ENCODE measurements around the gene PPP1R14D.
A peak's percentile ranks its signal among the peaks of the same experiment; 100 is the strongest.
"Not testable (repeated sequence)": the region's sequence is repeated elsewhere in the genome, so short reads cannot be mapped to it uniquely, and the experiment has no call there.

PPP1R14D gene, protein sequence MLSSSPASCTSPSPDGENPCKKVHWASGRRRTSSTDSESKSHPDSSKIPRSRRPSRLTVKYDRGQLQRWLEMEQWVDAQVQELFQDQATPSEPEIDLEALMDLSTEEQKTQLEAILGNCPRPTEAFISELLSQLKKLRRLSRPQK

DNA sequence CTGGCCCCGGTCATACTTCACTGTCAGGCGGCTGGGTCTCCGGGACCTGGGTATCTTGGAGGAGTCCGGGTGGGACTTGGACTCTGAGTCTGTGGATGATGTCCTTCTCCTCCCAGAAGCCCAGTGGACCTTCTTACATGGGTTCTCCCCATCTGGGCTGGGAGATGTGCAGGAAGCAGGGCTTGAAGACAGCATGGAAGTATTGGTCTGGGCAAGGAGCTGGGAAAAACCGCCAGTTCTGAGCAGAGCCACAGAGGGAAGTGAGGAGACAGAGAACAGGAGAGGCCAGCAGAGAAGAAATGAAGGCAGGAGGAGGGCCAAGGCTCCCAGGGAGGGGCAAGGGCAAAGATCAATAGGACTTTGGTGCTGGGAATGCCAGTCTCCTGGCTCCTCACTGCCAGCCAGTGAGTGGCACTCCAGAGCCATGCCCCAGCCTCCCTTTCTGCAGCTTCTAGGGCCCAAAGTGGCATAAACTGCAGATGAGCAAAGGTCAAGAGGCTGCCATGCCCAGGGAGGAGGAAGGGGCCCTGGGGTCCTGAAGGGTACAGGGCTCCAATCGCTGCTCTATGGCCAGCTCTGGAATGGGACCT, at the start of gene PPP1R14D:
Gene PPP1R14D (minus strand): TSS at position 262 of the 590 bp plus-strand sequence. CDS start 67 bp downstream, at position 195.
- no peak for DNase-seq (ENCODE audit: insufficient read length, low spot score)
- TF ChIP-seq POLR2A (IDR thresholded peaks at IDR 0.05; ENCODE audit: low read depth, low read length) = no peak
- FAIRE-seq = no peak

- DNase-seq (ENCODE audit: insufficient read length, low spot score) (no peak), FAIRE-seq (no peak)
- TF ChIP-seq POLR2A (IDR thresholded peaks at IDR 0.05; ENCODE audit: low read depth, low read length) = no peak
These were observed 49.2 kb upstream of the PPP1R14D start for GRCh38 chr15:40877694-40878093.

DNA sequence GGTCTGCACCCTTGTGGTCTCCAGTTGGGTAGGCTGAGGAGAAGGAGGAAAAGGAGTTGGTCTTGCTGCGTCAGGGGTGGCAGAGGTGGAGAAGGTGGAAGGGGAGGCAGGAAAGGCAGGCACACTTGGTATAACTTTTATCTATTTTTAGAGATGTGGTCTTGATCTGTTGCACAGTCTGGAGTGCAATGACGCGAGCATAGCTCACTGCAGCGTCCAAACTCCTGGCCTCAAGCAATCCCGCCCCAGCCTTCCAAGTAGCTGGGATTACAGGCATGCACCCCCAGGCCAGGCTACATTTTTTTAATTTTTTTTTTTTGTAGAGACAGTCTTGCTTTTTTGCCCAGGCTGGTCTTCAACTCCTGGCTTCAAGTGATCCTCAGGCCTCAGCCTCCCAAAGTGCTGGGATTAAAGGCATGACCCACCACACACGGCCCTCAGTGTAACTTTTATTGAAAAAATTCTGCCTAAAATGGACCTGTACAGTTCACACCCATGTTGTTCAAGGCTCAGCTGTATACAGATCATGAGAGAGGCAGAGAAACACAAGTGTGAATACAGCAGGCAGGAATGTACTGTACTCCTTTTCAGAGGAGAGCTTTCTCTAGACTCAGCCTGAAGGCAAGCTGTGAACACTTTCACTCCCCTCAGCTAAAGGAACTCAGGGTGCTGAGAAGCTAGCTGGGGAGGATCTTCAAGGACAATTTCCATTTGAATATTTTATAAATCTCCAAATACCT, 47.7 kb upstream of the PPP1R14D start:
- DNase-seq (ENCODE audit: insufficient read length, low spot score) (no peak), FAIRE-seq (no peak)
- no peak for TF ChIP-seq POLR2A (IDR thresholded peaks at IDR 0.05; ENCODE audit: low read depth, low read length)

DNA sequence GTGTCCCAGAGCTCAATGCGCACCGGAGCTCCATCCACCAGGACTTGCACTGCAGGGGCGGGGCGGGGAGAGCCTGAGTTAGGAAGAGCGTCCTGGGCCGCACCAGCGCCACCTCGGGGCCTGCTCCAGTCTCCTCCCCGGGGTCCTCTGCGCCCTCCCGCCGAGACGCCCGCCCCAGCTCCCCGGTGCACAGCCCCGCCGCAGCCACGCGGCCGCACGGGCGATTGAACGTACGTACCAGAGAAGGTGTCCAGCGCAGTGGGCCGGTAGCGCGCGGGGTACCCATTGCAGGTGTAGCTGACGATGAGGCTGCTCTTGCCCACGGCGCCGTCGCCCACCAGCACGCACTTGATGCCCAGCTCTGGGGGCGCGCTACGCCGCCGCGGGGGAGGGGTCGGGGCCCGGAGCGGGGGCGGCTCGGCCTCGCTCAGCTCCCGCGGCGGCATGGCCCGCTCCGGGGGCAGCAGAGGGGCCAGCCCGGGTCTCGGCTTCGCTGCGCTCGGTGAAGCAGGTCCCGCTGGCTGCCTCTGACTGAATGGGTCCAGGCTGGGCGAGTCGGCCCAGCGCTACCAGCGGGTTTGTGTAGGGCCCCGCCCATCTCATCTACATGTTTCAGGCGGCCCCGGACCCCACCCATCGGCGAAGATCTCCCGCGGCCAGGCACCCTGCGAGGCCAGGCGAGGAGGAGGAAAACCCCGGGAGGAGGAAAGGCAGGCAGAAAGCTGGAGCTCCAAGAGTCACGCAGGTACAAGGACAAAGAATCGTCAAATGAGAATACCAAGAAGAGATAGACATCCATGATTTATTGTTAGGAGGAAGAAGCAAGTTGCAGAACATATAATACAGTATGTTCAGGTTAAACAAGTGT, 45.4 kb upstream of the PPP1R14D start, which contains the start of gene RHOV:
Gene RHOV (minus strand): TSS at position 541 of the 868 bp plus-strand sequence. CDS start 95 bp downstream, at position 446.
- DNase-seq (ENCODE audit: insufficient read length, low spot score) (peak; percentile 73), FAIRE-seq (no peak)
- peak; percentile 30; the same call in 1 of the 2 replicates for TF ChIP-seq POLR2A (IDR thresholded peaks at IDR 0.05; ENCODE audit: low read depth, low read length)

- no peak for DNase-seq (ENCODE audit: insufficient read length, low spot score)
- no peak for FAIRE-seq
These were observed 44.5 kb upstream of the PPP1R14D start for GRCh38 chr15:40872791-40873693.

DNA sequence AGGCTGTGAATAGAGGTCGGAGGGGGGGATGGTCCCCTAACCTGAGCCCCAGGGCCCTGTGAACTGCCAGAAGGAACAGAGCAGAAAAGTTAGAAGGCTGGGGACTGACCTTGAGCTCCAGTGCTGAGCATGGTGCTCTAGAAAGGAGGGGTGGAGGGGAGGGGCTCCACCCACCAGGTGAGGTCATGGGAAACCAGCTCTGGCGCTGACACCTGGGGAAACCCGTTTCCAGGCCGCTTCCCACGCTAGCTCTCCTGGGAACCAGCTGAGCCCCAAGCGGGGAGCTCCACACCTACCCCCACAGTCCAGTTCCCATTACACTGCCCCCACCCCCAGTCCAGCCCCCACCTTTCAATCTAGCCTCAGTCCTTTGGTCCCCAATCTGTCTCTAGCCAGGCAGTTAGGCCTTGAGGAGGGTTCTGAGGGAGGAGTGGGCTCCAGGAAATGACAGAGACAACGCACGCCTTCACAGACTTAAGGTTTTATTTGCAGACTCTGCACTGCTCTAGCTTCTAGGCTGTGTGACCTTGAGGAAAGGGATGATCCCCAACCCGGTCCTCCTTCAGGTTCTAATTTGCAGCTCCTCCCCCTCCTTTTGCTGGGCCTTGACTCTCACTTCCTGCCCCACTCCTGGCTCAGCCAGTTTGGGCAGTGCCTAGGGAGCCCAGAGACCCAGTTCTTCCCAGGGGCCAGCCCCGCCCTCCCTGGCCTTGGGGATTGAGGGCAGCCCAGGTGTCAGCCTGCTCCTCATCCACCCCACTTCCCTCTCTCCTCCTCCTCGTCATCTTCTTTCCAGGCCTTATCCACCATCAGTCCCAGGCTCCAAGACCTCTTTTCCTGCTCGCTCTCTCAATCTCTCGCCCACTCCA, 43.5 kb upstream of the PPP1R14D start:
- TF ChIP-seq POLR2A (IDR thresholded peaks at IDR 0.05; ENCODE audit: low read depth, low read length) = no peak
- DNase-seq (ENCODE audit: insufficient read length, low spot score) = no peak
- no peak for FAIRE-seq

More at GRCh38 chr15:40872791-40873693, 44.5 kb upstream of the PPP1R14D start:
- no peak for TF ChIP-seq POLR2A (IDR thresholded peaks at IDR 0.05; ENCODE audit: low read depth, low read length)

GRCh38 chr15:40870716-40871115, 42.2 kb upstream of the PPP1R14D start:
- no peak for TF ChIP-seq POLR2A (IDR thresholded peaks at IDR 0.05; ENCODE audit: low read depth, low read length)
- FAIRE-seq = no peak
- no peak for DNase-seq (ENCODE audit: insufficient read length, low spot score)

DNA sequence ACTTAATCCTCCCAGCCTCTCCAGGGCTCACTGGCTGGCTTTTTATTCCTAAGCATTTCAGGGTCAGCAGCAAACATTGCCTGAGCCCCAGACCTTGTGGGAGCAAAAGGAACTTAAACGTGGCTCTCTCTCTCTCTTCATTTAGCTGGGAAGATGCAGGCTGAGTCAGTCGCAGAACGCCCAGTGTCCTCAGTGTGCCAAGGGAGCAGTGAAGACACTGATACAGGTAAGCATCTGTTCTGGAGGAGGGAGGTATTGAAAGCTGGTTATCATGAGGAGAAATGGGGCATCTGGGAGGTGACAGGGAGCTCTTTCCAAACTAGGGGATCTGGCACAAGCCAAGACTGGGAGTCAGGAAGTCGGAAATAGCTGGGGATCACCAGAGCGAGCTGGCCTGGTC, 41.2 kb upstream of the PPP1R14D start:
- no peak for FAIRE-seq

DNA sequence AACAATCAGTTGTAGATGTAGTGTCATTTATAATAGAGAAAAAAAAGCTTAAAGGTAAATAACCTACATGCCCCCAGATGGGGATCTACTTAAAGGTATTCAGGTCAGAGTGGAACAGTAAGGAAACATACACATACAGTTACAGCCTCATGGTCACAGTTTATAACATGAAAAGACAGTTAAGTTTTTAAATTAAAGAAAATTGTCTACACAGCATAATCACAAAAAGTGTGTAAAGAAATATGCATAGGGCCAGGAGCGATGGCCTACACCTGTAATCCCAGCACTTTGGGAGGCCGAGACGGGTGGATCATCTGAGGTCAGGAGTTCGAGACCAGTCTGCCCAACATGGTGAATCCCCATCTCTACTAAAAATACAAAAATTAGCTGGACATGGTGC, 38.7 kb upstream of the PPP1R14D start:
- DNase-seq (ENCODE audit: insufficient read length, low spot score) = no peak
- no peak for TF ChIP-seq POLR2A (IDR thresholded peaks at IDR 0.05; ENCODE audit: low read depth, low read length)
- no peak for FAIRE-seq

More for the DNA sequence above, 41.2 kb upstream of the PPP1R14D start:
- DNase-seq (ENCODE audit: insufficient read length, low spot score) = no peak
- TF ChIP-seq POLR2A (IDR thresholded peaks at IDR 0.05; ENCODE audit: low read depth, low read length) = no peak

- no peak for TF ChIP-seq POLR2A (IDR thresholded peaks at IDR 0.05; ENCODE audit: low read depth, low read length)
- FAIRE-seq = no peak
- DNase-seq (ENCODE audit: insufficient read length, low spot score) = no peak
These were observed 35.3 kb upstream of the PPP1R14D start for GRCh38 chr15:40863660-40864270.

- DNase-seq (ENCODE audit: insufficient read length, low spot score); FAIRE-seq: not testable (repeated sequence)
These were observed 32.6 kb upstream of the PPP1R14D start for GRCh38 chr15:40861147-40861546.

Measured in H54 (cell line).